Neural crest cell (in vitro differentiated cells): ENCODE results near the gene MPST. TPM values are rescaled to one million over a fixed set of nuclear protein-coding genes. Genes with fewer than 3 reads are reported as not detected.

Source experiments
- DNase-seq: peaks from one replicate; pipeline ENCODE4 v3.0.0; 2021; ENCODE audit warnings: low read depth, mixed read lengths, low spot score
- H3K27ac Mint-ChIP-seq: one replicate; pipeline ENCODE4 v1.8.0; 2021; ENCODE audit warnings: mild to moderate bottlenecking, mixed read lengths; ENCODE audit not compliant: unreplicated experiment
- H3K27me3 Mint-ChIP-seq: 2 replicates; pipeline ENCODE4 v1.8.0; 2021; ENCODE audit warnings: low read depth, mild to moderate bottlenecking, mixed read lengths
- H3K36me3 Mint-ChIP-seq: 2 replicates; pipeline ENCODE4 v1.8.0; 2021; ENCODE audit warnings: low read depth, mild to moderate bottlenecking, mixed read lengths
- H3K4me1 Mint-ChIP-seq: 2 replicates; pipeline ENCODE4 v1.8.0; 2021; ENCODE audit warnings: mixed read lengths
- H3K4me3 Mint-ChIP-seq: one replicate; pipeline ENCODE4 v1.8.0; 2021; ENCODE audit warnings: mild to moderate bottlenecking, mixed read lengths
- H3K9me3 Mint-ChIP-seq: 2 replicates; pipeline ENCODE4 v1.8.0; 2021; ENCODE audit warnings: mixed read lengths
- total RNA-seq: library from RNA; stranded (reverse); gene quantifications from 2 replicates; pipeline ENCODE4 v1.2.1, GENCODE V29; 2021
- TF ChIP-seq, protein P1 (sequence below): fragments of 200-600 bp; sonication (generic); conservative IDR thresholded peaks from 2 replicates; pipeline ENCODE4 v1.5.0; 2021; ENCODE audit warnings: antibody characterized with exemption, mild to moderate bottlenecking

MPST gene
- total RNA-seq, 1 donor from 2014 or later, result 103 TPM

DNA sequence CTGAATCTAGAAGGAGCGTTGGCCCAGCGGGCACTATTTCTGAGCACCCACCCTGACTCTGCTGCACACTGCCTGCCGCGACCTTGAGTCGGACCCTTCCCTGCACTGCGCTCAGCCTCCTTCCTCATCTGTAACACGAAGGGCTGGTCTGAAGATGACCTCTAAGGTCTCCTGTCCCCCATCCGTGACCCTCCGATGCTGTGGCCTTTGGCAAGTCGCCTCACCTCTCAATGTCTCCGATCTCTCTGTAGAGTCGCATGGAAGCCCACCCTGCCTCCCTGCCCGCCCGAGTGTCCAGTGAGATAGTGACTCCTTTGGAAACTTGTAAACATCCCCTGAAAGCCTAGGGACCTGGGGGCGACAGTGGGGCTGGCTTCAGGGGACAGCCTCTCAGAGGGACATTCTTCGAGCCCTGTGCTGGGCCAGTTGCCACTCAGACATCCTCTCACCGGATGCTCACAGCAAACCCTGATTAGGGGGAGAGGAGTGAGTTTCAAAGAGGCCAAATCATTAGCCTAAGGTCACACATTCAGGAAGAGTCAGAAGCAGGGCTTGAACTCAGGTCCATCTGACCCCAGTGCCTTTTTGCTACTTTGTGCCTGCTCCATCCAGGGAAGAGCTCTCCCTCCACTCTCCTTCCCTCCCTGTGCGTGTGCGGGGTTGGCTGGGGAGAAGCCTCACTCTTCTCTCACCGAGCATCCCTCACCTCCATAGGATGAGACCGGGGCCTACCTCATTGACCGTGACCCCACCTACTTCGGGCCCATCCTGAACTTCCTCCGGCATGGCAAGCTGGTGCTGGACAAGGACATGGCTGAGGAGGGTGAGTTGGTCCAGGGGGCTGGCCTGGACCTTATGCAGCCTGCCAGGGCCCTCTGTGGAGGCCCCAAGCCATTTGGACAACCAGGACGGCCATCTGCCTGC, 33.1 kb downstream of the MPST start:
- H3K36me3 Mint-ChIP-seq, result peaks cover 4% of the 10 kb centered on the region
- no peak for DNase-seq
- no peaks in the 10 kb centered on the region for H3K27me3 Mint-ChIP-seq
- TF ChIP-seq, protein P1, sequence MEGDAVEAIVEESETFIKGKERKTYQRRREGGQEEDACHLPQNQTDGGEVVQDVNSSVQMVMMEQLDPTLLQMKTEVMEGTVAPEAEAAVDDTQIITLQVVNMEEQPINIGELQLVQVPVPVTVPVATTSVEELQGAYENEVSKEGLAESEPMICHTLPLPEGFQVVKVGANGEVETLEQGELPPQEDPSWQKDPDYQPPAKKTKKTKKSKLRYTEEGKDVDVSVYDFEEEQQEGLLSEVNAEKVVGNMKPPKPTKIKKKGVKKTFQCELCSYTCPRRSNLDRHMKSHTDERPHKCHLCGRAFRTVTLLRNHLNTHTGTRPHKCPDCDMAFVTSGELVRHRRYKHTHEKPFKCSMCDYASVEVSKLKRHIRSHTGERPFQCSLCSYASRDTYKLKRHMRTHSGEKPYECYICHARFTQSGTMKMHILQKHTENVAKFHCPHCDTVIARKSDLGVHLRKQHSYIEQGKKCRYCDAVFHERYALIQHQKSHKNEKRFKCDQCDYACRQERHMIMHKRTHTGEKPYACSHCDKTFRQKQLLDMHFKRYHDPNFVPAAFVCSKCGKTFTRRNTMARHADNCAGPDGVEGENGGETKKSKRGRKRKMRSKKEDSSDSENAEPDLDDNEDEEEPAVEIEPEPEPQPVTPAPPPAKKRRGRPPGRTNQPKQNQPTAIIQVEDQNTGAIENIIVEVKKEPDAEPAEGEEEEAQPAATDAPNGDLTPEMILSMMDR, result no peak
- H3K4me1 Mint-ChIP-seq, result peaks cover 8% of the 10 kb centered on the region
- H3K27ac Mint-ChIP-seq, result peak overlapping the region; percentile 14
- H3K9me3 Mint-ChIP-seq, result no peaks in the 10 kb centered on the region
- peak overlapping the region; percentile 86 for H3K4me3 Mint-ChIP-seq

DNA sequence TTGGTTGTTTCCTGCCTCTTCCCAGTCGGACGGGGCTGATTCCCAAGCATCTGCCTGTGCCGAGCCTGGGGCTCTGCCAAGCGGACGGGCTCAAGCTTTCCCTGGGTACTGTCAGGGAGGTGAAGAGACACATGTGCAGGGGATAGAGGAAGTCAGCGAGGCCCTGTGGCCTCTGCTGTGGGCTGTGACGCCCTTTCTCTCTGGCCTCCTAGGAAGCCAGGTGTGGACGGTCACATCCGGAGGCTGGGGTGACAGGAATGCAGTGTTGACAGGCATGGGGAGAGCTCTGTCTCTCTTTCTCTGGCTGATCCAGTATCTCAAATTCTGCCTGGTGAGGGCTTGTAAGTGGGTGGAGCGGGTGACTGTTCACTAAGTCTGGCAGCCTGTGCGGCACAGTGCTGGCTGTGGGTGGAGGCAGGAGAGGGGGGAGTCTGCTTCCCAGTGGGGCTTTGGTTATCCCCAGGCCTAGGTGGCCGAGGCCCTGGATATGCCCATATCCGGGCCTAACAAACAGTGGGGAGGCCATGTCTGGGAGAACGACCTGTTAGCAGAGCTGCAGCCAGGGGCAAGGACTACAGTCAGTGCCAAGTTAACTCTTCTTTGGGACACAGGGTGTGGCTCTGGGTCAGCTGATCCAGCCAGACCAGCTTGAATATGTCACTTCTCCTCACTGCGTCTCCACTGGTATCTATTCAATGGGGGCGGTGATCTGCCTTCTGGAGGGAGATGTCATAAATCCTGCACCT, 33.9 kb downstream of the MPST start:
- Mint-ChIP-seq H3K36me3 (peaks cover 4% of the 10 kb centered on the region), H3K4me1 (peaks cover 8% of the 10 kb centered on the region), H3K4me3 (peak overlapping the region; percentile 86), H3K9me3 (no peaks in the 10 kb centered on the region), H3K27ac (no peak overlapping the region), H3K27me3 (no peaks in the 10 kb centered on the region)
- TF ChIP-seq, protein P1, result no peak
- DNase-seq, result no peak

DNA sequence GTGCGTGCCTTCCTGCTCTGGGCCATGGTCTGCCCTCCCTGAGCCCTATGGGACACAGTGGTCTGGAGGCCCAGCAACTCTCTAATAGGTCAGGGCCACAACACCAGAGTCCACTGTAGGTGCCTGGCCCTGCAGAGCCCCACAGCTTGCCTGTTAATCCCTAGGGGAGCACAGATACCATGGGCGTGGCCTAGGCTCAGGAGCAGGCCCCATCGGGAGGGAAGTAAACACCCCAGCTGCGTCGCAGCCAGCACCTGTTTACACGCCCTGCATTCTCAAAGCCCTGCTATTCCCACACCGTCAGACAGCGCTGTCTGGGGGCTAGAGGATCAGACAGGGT, 34.5 kb downstream of the MPST start:
- TF ChIP-seq, protein P1, result no peak

DNA sequence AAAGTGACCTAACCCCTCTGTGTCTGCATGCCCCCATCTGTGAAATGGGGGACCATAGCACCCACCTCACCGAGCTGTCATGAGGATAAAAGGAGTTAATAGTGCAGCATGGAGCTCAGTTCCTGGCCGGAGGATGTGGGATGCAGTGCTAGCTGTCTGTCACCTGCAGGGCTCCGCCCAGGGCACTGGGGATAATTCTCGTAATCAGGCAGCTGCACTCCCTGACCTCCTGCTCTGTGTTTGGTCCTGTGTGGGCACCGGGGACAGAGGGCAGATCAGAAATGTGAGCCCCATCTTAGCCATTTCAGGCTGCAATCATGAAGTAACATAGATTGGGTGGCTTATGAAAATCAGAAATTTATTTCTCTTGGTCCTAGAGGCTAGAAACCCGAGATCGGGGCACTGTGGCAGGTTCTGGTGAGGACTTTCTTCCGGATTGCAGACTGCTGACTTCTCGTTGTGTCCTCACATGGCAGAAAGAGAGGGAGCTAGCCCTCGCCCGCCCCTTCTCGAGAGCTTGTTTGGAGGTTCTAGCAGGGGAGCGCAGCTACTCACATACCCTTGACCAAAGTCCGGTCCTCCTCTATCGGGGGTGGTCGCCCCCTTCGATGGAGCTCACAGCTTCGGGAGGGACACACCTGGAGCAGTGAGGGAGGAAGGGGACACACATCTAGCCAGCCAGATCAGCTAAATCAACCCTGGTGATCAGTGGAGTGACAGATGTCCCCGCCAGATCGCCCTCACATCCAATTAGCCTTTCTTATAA, 35.2 kb downstream of the MPST start:
- peaks cover 4% of the 10 kb centered on the region for H3K36me3 Mint-ChIP-seq
- H3K9me3 Mint-ChIP-seq, result no peaks in the 10 kb centered on the region
- peak overlapping the region; percentile 12 for H3K27ac Mint-ChIP-seq
- peak overlapping the region; percentile 66 for H3K4me3 Mint-ChIP-seq
- TF ChIP-seq, protein P1, result no peak
- no peaks in the 10 kb centered on the region for H3K27me3 Mint-ChIP-seq
- peaks cover 8% of the 10 kb centered on the region for H3K4me1 Mint-ChIP-seq
- no peak for DNase-seq

More for the DNA sequence above, 34.5 kb downstream of the MPST start:
- Mint-ChIP-seq H3K27ac (no peak overlapping the region), H3K9me3 (no peaks in the 10 kb centered on the region), H3K27me3 (no peaks in the 10 kb centered on the region), H3K4me3 (peak overlapping the region; percentile 86), H3K4me1 (peaks cover 8% of the 10 kb centered on the region), H3K36me3 (peaks cover 4% of the 10 kb centered on the region)
- DNase-seq, result no peak

DNA sequence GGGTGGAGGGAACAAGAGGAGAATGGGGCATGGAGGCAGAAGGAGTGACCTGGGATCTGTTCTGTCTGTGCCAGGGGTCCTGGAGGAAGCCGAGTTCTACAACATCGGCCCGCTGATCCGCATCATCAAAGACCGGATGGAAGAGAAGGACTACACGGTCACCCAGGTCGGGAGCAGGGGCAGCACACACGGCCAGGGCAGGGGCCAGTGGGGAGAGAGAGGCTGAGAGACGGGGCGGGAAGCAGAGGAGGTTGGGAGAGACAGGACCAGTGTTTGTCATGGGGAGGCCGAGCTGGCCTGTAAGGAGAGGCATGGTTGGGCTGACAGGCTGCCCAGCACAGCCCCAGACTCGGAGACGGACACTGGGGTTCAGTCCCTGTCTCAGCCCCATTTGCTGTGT, 36.7 kb downstream of the MPST start:
- TF ChIP-seq, protein P1, result no peak
- H3K27ac Mint-ChIP-seq, result no peak overlapping the region
- no peak for DNase-seq
- no peaks in the 10 kb centered on the region for H3K9me3 Mint-ChIP-seq
- H3K27me3 Mint-ChIP-seq, result no peaks in the 10 kb centered on the region
- H3K4me1 Mint-ChIP-seq, result peaks cover 8% of the 10 kb centered on the region
- no peak overlapping the region for H3K4me3 Mint-ChIP-seq
- peaks cover 4% of the 10 kb centered on the region for H3K36me3 Mint-ChIP-seq
